Measurements from ENCODE around the gene PTGES2.

PTGES2 gene

DNA sequence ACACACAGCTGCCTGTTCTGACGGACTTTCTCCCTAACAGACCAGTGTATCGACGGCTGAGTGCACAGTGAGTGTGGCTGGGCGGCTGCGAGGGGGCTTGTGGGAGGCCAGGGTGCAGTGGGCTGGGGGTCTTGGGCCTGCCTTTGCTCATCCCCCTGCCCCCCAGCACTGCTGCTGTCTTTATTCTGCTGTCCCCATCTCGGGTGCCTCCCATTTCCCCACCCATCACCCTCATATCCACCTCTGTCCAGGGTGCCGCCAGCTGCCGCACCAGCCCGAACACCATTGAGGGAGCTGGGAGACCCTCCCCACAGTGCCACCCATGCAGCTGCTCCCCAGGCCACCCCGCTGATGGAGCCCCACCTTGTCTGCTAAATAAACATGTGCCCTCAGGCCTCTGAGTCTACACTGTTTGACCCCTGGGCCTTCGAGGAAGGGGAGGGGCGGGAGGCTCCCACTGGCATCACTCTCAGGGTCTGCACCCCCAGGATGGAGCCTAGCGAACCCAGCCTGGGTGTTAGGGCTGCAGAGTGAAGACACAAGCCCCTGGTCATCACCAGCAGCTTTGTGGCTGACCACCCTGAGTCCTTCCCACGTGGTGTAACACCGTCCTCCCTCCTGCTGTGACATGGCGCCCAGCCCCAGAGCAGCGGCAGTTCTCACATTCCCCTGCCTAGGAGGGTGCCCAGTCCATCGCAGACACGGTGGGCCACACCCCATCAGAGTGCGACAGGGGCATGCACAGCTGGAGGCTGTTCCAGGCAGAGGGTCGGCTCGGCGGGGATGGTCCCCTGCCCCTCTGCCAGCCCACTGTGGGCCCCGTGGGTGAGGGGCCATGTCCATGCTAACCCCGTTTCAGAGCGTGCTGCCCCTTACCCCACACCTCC is 25.8 kb upstream of the PTGES2 start:
- TF ChIP-seq ZFX (IDR thresholded peaks at IDR 0.05): no peak
- TF ChIP-seq, protein P1, sequence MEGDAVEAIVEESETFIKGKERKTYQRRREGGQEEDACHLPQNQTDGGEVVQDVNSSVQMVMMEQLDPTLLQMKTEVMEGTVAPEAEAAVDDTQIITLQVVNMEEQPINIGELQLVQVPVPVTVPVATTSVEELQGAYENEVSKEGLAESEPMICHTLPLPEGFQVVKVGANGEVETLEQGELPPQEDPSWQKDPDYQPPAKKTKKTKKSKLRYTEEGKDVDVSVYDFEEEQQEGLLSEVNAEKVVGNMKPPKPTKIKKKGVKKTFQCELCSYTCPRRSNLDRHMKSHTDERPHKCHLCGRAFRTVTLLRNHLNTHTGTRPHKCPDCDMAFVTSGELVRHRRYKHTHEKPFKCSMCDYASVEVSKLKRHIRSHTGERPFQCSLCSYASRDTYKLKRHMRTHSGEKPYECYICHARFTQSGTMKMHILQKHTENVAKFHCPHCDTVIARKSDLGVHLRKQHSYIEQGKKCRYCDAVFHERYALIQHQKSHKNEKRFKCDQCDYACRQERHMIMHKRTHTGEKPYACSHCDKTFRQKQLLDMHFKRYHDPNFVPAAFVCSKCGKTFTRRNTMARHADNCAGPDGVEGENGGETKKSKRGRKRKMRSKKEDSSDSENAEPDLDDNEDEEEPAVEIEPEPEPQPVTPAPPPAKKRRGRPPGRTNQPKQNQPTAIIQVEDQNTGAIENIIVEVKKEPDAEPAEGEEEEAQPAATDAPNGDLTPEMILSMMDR (conservative IDR thresholded peaks at IDR 0.05): no peak
- no peak overlapping the region for H3K27ac ChIP-seq

- no peak for TF ChIP-seq ZFX (IDR thresholded peaks at IDR 0.05)
- TF ChIP-seq, protein P1 (conservative IDR thresholded peaks at IDR 0.05): no peak
- H3K27ac ChIP-seq: no peak overlapping the region
These were observed 24.9 kb upstream of the PTGES2 start for GRCh38 chr9:128152133-128153059.

DNA sequence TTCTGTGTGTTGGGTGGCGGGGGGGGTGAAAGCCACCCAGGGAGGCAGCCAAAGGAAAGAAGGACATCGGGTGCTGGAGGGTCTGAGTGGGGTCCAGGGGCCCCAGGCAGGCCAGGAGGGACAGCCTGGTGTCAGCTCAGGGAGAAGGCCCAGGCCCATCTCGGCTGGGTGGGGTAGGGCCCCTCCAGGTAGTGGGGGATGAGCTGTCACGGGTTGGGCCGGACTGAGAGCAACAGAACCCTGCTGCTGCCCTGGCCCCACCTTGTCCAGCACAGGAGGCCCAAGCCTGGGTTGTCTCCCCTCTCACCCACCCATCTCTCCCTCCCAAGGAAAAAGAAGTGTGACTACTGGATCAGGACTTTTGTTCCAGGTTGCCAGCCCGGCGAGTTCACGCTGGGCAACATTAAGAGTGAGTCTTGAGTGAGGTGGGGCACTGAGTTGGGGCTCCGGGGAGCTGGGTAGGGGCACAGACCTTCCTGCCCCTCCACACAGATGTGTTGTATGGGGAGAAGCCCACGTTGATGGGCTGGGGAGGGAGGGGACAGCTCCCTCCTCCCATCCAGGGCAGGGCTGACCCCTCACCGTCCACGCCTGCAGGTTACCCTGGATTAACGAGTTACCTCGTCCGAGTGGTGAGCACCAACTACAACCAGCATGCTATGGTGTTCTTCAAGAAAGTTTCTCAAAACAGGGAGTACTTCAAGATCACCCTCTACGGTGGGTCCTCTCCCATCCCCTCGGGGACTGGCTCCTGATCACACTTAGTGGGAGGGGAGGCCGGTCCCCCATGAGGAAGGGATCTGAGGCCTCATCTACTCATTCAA is 24.0 kb upstream of the PTGES2 start:
- TF ChIP-seq, protein P1 (conservative IDR thresholded peaks at IDR 0.05): no peak
- TF ChIP-seq ZFX (IDR thresholded peaks at IDR 0.05): no peak
- H3K27ac ChIP-seq: no peak overlapping the region

GRCh38 chr9:128150594-128151308 is 23.2 kb upstream of the PTGES2 start:
- no peak overlapping the region for H3K27ac ChIP-seq
- no peak for TF ChIP-seq ZFX (IDR thresholded peaks at IDR 0.05)
- TF ChIP-seq, protein P1 (conservative IDR thresholded peaks at IDR 0.05): no peak

DNA sequence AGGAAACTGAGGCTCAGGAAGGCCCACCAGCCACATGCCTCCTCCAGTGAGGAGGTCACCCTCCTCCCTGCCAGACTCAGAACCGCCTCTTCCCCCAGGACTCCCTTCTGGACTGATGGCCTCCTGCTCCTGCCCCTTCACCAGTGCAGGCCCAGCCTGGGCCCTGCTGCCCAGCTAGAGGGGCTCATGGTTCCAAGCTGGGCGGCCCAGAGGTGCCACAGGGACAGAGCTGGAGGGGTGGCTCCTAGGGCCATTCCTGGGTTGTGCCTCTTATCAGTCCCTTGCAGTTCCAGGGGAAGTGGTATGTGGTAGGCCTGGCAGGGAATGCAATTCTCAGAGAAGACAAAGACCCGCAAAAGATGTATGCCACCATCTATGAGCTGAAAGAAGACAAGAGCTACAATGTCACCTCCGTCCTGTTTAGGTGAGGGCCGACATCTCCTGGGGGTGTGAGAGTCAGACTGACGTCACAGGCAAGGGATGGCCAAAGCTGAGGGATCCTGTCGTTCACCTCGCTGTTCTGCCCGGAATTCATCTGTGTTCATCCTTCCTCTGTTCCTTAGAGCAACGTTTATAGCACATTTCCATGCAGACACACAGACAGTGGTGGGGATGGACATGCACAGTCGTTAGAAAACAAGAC is 22.5 kb upstream of the PTGES2 start:
- no peak for TF ChIP-seq ZFX (IDR thresholded peaks at IDR 0.05)
- TF ChIP-seq, protein P1 (conservative IDR thresholded peaks at IDR 0.05): no peak
- no peak overlapping the region for H3K27ac ChIP-seq

- H3K27ac ChIP-seq: no peak within 1 kb of the TSS
- no peak for TF ChIP-seq ZFX (IDR thresholded peaks at IDR 0.05)
- TF ChIP-seq, protein P1 (conservative IDR thresholded peaks at IDR 0.05): no peak
These were observed 21.6 kb upstream of the PTGES2 start, which contains the start of gene LCN2 for GRCh38 chr9:128149001-128149701. LCN2 (plus strand) TSS chr9:128149453; CDS start chr9:128149526, 73 bp downstream.
